ENCODE measurements around the gene KANK4.

DNA sequence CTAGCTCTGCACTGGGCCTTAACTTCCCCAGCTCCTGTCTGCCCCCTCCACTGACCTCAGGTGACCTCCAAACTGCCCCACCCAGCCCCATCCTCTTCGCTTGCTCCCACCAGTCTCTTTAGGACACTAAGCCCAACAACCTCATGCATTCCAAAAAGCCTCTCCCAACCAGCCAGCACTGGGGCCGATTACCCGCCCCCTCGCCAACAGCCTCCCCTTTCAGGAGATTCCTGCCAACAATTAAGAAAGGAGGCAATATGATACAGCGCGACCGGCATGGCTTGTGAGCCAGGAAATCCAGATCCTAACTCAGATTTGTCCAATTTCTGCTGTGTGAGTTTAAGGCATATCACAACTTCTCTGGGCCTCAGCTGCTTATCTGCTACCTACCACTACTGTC lies 14.7 kb downstream of the KANK4 start:
- no peak for TF ChIP-seq CTCF (IDR thresholded peaks at IDR 0.05)
- TF ChIP-seq POLR2A (IDR thresholded peaks at IDR 0.05), result no peak
- TF ChIP-seq EP300 (IDR thresholded peaks at IDR 0.05), result no peak
